DOHH2 (cell line): ENCODE data around the gene PCYT1A.

Experiments
- EZH2phosphoT487 ChIP-seq: fragments of 200-600 bp; sonication (generic); IDR thresholded peaks from 2 replicates; pipeline ENCODE4 v1.6.1; 2017; ENCODE audit warnings: borderline replicate concordance, mild to moderate bottlenecking, antibody characterized with exemption, low read length, moderate library complexity, mixed read lengths
- TF ChIP-seq, protein P1 (sequence below): fragments of 200-600 bp; sonication (generic); IDR thresholded peaks from one replicate; pipeline ENCODE4 v1.5.1; 2014; ENCODE audit warnings: antibody characterized with exemption, mild to moderate bottlenecking, low read depth, low read length; ENCODE audit not compliant: poor library complexity, severe bottlenecking

DNA sequence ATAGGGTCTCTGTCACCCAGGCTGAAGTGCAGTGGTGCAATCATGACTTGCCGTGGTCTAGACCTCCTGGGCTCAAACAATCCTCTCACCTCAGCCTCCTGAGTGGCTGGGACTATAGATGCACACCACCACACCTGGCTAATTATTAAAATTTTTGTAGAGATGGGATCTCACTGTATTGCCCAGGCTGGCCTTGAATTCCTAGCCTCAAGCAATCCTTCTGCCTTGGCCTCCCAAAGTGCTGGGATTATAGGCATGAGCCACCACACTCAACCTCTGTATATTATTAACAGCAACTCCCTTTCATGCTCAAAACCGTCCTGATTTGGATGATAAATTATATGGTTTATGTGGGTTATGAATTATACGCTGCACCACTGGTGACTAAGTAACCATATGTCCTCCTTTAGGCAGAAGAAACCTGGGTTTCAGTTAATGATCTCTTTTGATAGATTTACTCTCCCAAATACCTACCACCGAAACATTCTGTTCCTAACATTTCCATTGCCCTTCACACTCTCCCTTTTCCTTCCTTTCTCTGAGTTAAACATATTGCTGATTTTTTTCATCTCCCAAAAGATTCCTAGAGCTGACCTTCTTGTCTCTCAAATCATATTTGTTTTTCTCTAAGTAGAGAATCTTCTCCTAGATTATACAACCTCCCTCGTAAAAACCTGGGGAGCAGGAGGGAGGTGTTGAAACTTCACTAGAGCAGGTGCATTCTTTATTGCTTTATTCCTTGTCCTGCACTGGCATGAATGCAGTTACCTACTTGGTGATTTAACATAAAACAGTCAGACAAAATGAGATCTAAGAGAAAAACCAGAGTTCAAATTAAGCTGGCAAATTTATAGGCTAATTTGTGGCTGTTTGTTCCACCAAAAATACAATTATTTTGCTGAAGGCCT, 32.9 kb downstream of the PCYT1A start:
- TF ChIP-seq, protein P1, sequence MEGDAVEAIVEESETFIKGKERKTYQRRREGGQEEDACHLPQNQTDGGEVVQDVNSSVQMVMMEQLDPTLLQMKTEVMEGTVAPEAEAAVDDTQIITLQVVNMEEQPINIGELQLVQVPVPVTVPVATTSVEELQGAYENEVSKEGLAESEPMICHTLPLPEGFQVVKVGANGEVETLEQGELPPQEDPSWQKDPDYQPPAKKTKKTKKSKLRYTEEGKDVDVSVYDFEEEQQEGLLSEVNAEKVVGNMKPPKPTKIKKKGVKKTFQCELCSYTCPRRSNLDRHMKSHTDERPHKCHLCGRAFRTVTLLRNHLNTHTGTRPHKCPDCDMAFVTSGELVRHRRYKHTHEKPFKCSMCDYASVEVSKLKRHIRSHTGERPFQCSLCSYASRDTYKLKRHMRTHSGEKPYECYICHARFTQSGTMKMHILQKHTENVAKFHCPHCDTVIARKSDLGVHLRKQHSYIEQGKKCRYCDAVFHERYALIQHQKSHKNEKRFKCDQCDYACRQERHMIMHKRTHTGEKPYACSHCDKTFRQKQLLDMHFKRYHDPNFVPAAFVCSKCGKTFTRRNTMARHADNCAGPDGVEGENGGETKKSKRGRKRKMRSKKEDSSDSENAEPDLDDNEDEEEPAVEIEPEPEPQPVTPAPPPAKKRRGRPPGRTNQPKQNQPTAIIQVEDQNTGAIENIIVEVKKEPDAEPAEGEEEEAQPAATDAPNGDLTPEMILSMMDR = no peak
- TF ChIP-seq EZH2phosphoT487 = no peak
